Kasumi-1 (cell line): Measurements from ENCODE around the gene KHNYN.
A peak's percentile ranks its signal among the peaks of the same experiment; 100 is the strongest.

Source experiments
- DNase-seq, 2 experiments: peaks; one replicate each; lab custom pipeline; 2025; lab: John Stamatoyannopoulos, UW

KHNYN gene

GRCh38 chr14:24401810-24402702 is 27.7 kb upstream of the KHNYN start:
- DNase-seq: no peak

GRCh38 chr14:24403294-24403998 is 26.3 kb upstream of the KHNYN start:
- DNase-seq: no peak

- DNase-seq: no peak
Observed at GRCh38 chr14:24404814-24405213, 24.9 kb upstream of the KHNYN start.

GRCh38 chr14:24406416-24406815 is 23.3 kb upstream of the KHNYN start:
- DNase-seq: no peak

- DNase-seq: no peak
Observed at GRCh38 chr14:24407608-24408325, 22.0 kb upstream of the KHNYN start.

- DNase-seq: no peak
Observed at GRCh38 chr14:24408764-24409163, 21.0 kb upstream of the KHNYN start.

GRCh38 chr14:24409192-24409591 is 20.6 kb upstream of the KHNYN start:
- no peak for DNase-seq

- DNase-seq: no peak
Observed at GRCh38 chr14:24409956-24410355, 19.8 kb upstream of the KHNYN start.

- DNase-seq: peak; percentile 56 to 78
Observed at GRCh38 chr14:24411443-24412389, 18.0 kb upstream of the KHNYN start.

- DNase-seq: no peak
Observed at GRCh38 chr14:24414077-24414476, 15.7 kb upstream of the KHNYN start.

- no peak for DNase-seq
Observed at GRCh38 chr14:24414732-24415420, 14.9 kb upstream of the KHNYN start.

GRCh38 chr14:24415421-24416253 is 14.1 kb upstream of the KHNYN start:
- no peak for DNase-seq

GRCh38 chr14:24416254-24416931 is 13.4 kb upstream of the KHNYN start:
- no peak for DNase-seq

GRCh38 chr14:24416932-24417619 is 12.7 kb upstream of the KHNYN start:
- DNase-seq: no peak

- DNase-seq: no peak
Observed at GRCh38 chr14:24417832-24418491, 11.8 kb upstream of the KHNYN start.

- no peak for DNase-seq
Observed at GRCh38 chr14:24418492-24418873, 11.3 kb upstream of the KHNYN start.

GRCh38 chr14:24422261-24422660 is 7.5 kb upstream of the KHNYN start:
- peak; percentile 44 to 56 for DNase-seq
